K562 (cell line): Measurements from ENCODE around the gene UNC45A. TPM values are rescaled to one million over a fixed set of nuclear protein-coding genes. Genes with fewer than 3 reads are reported as not detected.

Source experiments
- ATAC-seq: fragments of 200-7000 bp; cut with Tn5 transposase; 3 replicates; pipeline ENCODE4 v1.9.1; 2020; ENCODE audit warnings: moderate library complexity
- BruUV-seq: library from RNA; stranded (reverse); fragments of 400-500 nt; replicated peaks from 2 replicates; lab custom pipeline; 2021; lab: Mats Ljungman, UMichigan
- CTCF ChIA-PET: fragments of 300-600 bp; formaldehyde crosslinking; extraction: SDS; loops from one replicate; lab custom pipeline; 2021; ENCODE audit warnings: low intra/inter-chr PET ratio; lab: Yijun Ruan, JAX
- POLR2A ChIA-PET: fragments of 300-600, 350-650 bp; sonication (Branson Sonifier 250); formaldehyde crosslinking; extraction: SDS; loops from one replicate; lab custom pipeline; 2021; ENCODE audit warnings: antibody characterized with exemption, inconsistent platforms; lab: Yijun Ruan, JAX
- DNase-seq, 4 experiments: peaks; one replicate each; pipeline versions ENCODE4 v3.0.0 to v3.0.0-alpha.2; 2011 to 2018; ENCODE audit warnings: low spot score in 3 of 4, mixed read lengths in 3 of 4; ENCODE audit errors: extremely low read depth in 1 of 4
- FAIRE-seq: peaks from 2 replicates; lab custom pipeline; 2011; peaks lifted over from hg19 to GRCh38; lab: Jason Lieb, UNC
- H2AFZ ChIP-seq: 2 replicates; pipeline ENCODE4 v1.6.0; 2011; ENCODE audit warnings: low read depth, low read length, control low read depth, inconsistent platforms
- H3K27ac ChIP-seq: fragments of 200-600 bp; 3 replicates; pipeline ENCODE4 v1.8.0; 2011; ENCODE audit warnings: low read depth, mild to moderate bottlenecking, control low read depth, inconsistent platforms, low read length, moderate library complexity, mixed read lengths; ENCODE audit errors: extremely low read depth
- H3K27me3 ChIP-seq, 2 experiments: fragments of 300-600 bp in 1 of 2; 2 replicates in 1 of 2; 3 replicates in 1 of 2; pipeline versions ENCODE4 v1.6.0 to v1.8.0; 2011; ENCODE audit warnings: inconsistent platforms in 2 of 2, low read length in 2 of 2, mild to moderate bottlenecking in 1 of 2, mixed read lengths in 1 of 2, moderate library complexity in 1 of 2; ENCODE audit not compliant: control insufficient read depth in 2 of 2, insufficient read depth in 2 of 2
- H3K36me3 ChIP-seq: fragments of 300-600 bp; 3 replicates; pipeline ENCODE4 v1.8.0; 2011; ENCODE audit warnings: mild to moderate bottlenecking, low read length, inconsistent platforms; ENCODE audit not compliant: control insufficient read depth, insufficient read depth
- H3K4me1 ChIP-seq, 2 experiments: fragments of 200-600 bp in 1 of 2; replicated peaks in 1 of 2; 2 replicates in 1 of 2; 3 replicates in 1 of 2; pipeline versions ENCODE4 v1.5.1 to v1.8.0; 2011; ENCODE audit warnings: inconsistent platforms in 2 of 2, low read length in 2 of 2, mild to moderate bottlenecking in 1 of 2, mixed read lengths in 1 of 2, moderate library complexity in 1 of 2; ENCODE audit not compliant: control insufficient read depth in 2 of 2, insufficient read depth in 2 of 2
- H3K4me2 ChIP-seq: 2 replicates; pipeline ENCODE4 v1.6.1; 2011; ENCODE audit warnings: low read length, control low read depth, inconsistent platforms, mixed read lengths; ENCODE audit not compliant: insufficient read depth
- H3K4me3 ChIP-seq: fragments of 200-600 bp; sonication (generic), shearing (Covaris generic); 2 replicates; pipeline ENCODE4 v1.5.1; 2016; ENCODE audit warnings: control low read depth, inconsistent platforms
- H3K79me2 ChIP-seq: fragments of 200-600 bp; 3 replicates; pipeline ENCODE4 v1.8.0; 2011; ENCODE audit warnings: low read length, inconsistent platforms; ENCODE audit not compliant: control insufficient read depth, insufficient read depth
- H3K9ac ChIP-seq, 2 experiments: 2 replicates each; pipeline versions ENCODE4 v1.6.0 to v1.6.1; 2011; ENCODE audit warnings: low read depth in 2 of 2, low read length in 2 of 2, control low read depth in 1 of 2, inconsistent platforms in 1 of 2, mild to moderate bottlenecking in 1 of 2, mixed read lengths in 1 of 2; ENCODE audit not compliant: insufficient read depth in 1 of 2
- H3K9me1 ChIP-seq: one replicate; pipeline ENCODE4 v1.6.0; 2011; ENCODE audit warnings: inconsistent platforms, mild to moderate bottlenecking, low read length, moderate library complexity; ENCODE audit not compliant: control insufficient read depth, insufficient read depth
- H3K9me3 ChIP-seq: replicated peaks from 2 replicates; pipeline ENCODE4 v1.5.1; 2011; ENCODE audit warnings: low read depth, low read length, inconsistent platforms; ENCODE audit not compliant: control insufficient read depth, insufficient read depth
- H4K20me1 ChIP-seq: replicated peaks from 2 replicates; pipeline ENCODE4 v1.6.1; 2011; ENCODE audit warnings: low read length, inconsistent platforms, mixed read lengths; ENCODE audit not compliant: control insufficient read depth, insufficient read depth
- CBFA2T2 ChIP-seq: fragments of 450-650 bp; conservative IDR thresholded peaks from 2 replicates; pipeline ENCODE4 v1.6.1; 2017; ENCODE audit warnings: mild to moderate bottlenecking
- CXXC5 ChIP-seq: fragments of 250-450 bp; sonication (Bioruptor Pico); IDR thresholded peaks from 2 replicates; pipeline ENCODE4 v1.8.0; 2022; ENCODE audit warnings: inconsistent platforms, mild to moderate bottlenecking, moderate library complexity
- FOXA3 ChIP-seq, 2 experiments: fragments of 450-650 bp in 1 of 2; sonication (generic) in 1 of 2; formaldehyde crosslinking; IDR thresholded peaks in 1 of 2; conservative IDR thresholded peaks in 1 of 2; 2 replicates each; pipeline versions ENCODE4 v1.4.0 to v1.8.0; 2020 to 2022; ENCODE audit warnings: mild to moderate bottlenecking in 2 of 2, missing genetic modification reagents in 1 of 2
- NFE2 ChIP-seq: IDR thresholded peaks from 2 replicates; pipeline ENCODE4 v1.6.1; 2014; ENCODE audit warnings: antibody characterized with exemption, low read depth
- PRPF4 ChIP-seq: fragments of 200-400 bp; formaldehyde crosslinking; IDR thresholded peaks from one replicate; pipeline ENCODE4 v1.6.1; 2017; ENCODE audit warnings: low read length, low read depth, mild to moderate bottlenecking; ENCODE audit not compliant: insufficient read depth, poor library complexity, severe bottlenecking
- TARDBP ChIP-seq: fragments of 450-650 bp; IDR thresholded peaks from 2 replicates; pipeline ENCODE4 v1.6.1; 2016
- TEAD4 ChIP-seq, 2 experiments: sonication (generic) in 1 of 2; formaldehyde crosslinking in 1 of 2; IDR thresholded peaks; 2 replicates each; pipeline versions ENCODE4 v1.6.1 to v1.8.0; 2012 to 2022; ENCODE audit warnings: borderline replicate concordance in 1 of 2, inconsistent platforms in 1 of 2, low read length in 1 of 2, mild to moderate bottlenecking in 1 of 2, missing genetic modification reagents in 1 of 2
- ZNF766 ChIP-seq: fragments of 200-800 bp; sonication (Bioruptor generic); conservative IDR thresholded peaks from 2 replicates; pipeline ENCODE4 v1.6.1; 2016; ENCODE audit warnings: missing genetic modification characterization, missing compliant biosample characterization
- ZNF780A ChIP-seq: fragments of 250-450 bp; sonication (Bioruptor Pico); IDR thresholded peaks from 2 replicates; pipeline ENCODE4 v1.5.0; 2021; ENCODE audit warnings: mild to moderate bottlenecking
- WGBS: fragments of 100-300 bp; shearing (Covaris generic); methylation state at CpG from one replicate; pipeline ENCODE4 v1.1.6; 2016; ENCODE audit warnings: low coverage, mixed read lengths; ENCODE audit not compliant: insufficient coverage; ENCODE audit errors: missing lambda C conversion rate; 5-methylcytosine and 5-hydroxymethylcytosine counted together
- in situ Hi-C: fragments of 300-500 bp; cut with MboI; formaldehyde crosslinking; loops from 4 replicates; pipeline ENCODE4 v1.15.0; 2018; ENCODE audit warnings: inconsistent platforms, mixed read lengths
- intact Hi-C: fragments of 100-400 bp; cut with micrococcal nuclease; formaldehyde crosslinking; loops from 2 replicates; pipeline ENCODE4 v1.14.2; 2022
- polyA plus RNA-seq, 8 experiments: library from polyadenylated mRNA; depleted of rRNA in 4 of 8; stranded (reverse) in 5 of 8; unstranded in 3 of 8; fragments of >200 nt; fragmentation: Nextera tagmentation in 2 of 8; fragmentation: Illumina TruSeq in 1 of 8; extraction: Ambion mirVana in 2 of 8; extraction: Trizol in 1 of 8; gene quantifications; 2 replicates each; pipeline versions ENCODE4 v1.2.1 to v1.2.3, GENCODE V29; 2011 to 2014; ENCODE audit warnings: inconsistent platforms in 1 of 8, missing spikeins in 1 of 8
- total RNA-seq, 7 experiments: library from RNA; depleted of rRNA in 6 of 7; stranded (reverse); fragments of >200 nt in 6 of 7; fragmentation: Illumina TruSeq in 2 of 7; extraction: Trizol in 2 of 7; gene quantifications; 2 replicates each; pipeline versions ENCODE4 v1.2.1 to v1.2.3, GENCODE V29; 2011 to 2021; ENCODE audit warnings: low replicate concordance in 1 of 7
- TF ChIP-seq, protein P1 (sequence below): sonication (generic); formaldehyde crosslinking; IDR thresholded peaks from 2 replicates; pipeline ENCODE4 v1.8.0; 2023; ENCODE audit warnings: mild to moderate bottlenecking, missing genetic modification reagents

UNC45A gene
- total and polyA plus RNA-seq, 9 of the 15 experiments (the other 6 are each of a cell fraction or from before 2014, with no cell fraction given): 22.4 to 79.3 (median 43.7) TPM

DNA sequence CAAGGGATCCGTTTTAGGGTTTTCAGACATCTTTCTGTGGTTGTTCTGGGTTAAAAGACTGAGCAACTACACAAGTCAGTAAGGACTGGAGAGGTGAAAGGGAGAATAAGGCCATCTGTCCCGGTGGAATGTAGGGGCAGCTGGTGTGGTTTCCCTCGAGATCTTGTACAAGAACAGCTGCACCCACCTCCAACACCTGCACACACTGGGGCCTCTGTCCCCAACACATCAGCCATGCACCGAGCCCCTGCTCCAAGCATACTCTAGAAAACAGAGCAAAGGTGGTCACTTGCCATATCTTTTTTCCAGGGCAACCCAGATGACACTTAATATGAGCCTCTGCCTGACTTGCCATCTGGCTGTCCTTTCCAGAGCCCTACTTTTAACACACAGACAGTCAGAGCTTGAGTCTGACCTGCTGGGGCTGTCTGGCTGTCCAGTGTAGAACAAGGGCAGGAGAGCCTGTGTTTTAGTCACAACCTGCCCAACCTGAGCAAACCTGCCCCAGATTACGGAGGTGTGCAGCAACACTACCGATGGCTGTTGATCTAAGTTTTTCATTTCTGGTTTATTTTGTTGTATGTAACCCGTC, 19.8 kb upstream of the UNC45A start:
- H3K4me1 ChIP-seq: peaks cover 17 to 41% of the 10 kb centered on the region in 2 experiments
- DNase-seq (no peak), ATAC-seq (peak; percentile 18), FAIRE-seq (no peak)
- intact Hi-C loops (no loop called here), in situ Hi-C loops (no loop called here)
- no peak overlapping the region for H3K4me3 ChIP-seq
- no peaks in the 10 kb centered on the region for H3K9me1 ChIP-seq
- no peaks in the 10 kb centered on the region for H4K20me1 ChIP-seq
- ChIA-PET CTCF (interaction anchor here (0.6 kb wide), 2 partner anchors 11 to 629 kb away, joined by 3 to 5 read pairs; no protein-coding TSS in a partner anchor), POLR2A (interaction anchor here (0.6 to 4.7 kb wide), 6 partner anchors 8 to 764 kb away, joined by 3 to 54 read pairs (median 6); partner anchors contain the start of gene MAN2A2)
- peak overlapping the region; percentile 80 for H3K27ac ChIP-seq
- 0 out of 2 replicates have a peak, but pooled peaks have one; percentile 20 for TF ChIP-seq CBFA2T2
- peak in 1 of 2 experiments; percentile 11; a peak in 1 of 4 replicates for TF ChIP-seq FOXA3 (CRISPR knock-in tag; conservative IDR thresholded peaks at IDR 0.05 in 1 of 2, IDR thresholded peaks at IDR 0.05 in 1 of 2)
- TF ChIP-seq ZNF780A (CRISPR knock-in tag): no peak
- TF ChIP-seq CXXC5 (CRISPR knock-in tag): no peak
- TF ChIP-seq TARDBP: no peak
- TF ChIP-seq NFE2: no peak
- no peak for TF ChIP-seq TEAD4 (IDR thresholded peaks at IDR 0.05; ENCODE audit: low read length)
- 0 out of 2 replicates have a peak, but pooled peaks have one; percentile 34 for TF ChIP-seq TEAD4 (CRISPR knock-in tag; IDR thresholded peaks at IDR 0.05; ENCODE audit: borderline replicate concordance)
- no peak for TF ChIP-seq PRPF4
- TF ChIP-seq ZNF766 (CRISPR knock-in tag): 0 out of 2 replicates have a peak, but pooled peaks have one; percentile 6
- TF ChIP-seq, protein P1, sequence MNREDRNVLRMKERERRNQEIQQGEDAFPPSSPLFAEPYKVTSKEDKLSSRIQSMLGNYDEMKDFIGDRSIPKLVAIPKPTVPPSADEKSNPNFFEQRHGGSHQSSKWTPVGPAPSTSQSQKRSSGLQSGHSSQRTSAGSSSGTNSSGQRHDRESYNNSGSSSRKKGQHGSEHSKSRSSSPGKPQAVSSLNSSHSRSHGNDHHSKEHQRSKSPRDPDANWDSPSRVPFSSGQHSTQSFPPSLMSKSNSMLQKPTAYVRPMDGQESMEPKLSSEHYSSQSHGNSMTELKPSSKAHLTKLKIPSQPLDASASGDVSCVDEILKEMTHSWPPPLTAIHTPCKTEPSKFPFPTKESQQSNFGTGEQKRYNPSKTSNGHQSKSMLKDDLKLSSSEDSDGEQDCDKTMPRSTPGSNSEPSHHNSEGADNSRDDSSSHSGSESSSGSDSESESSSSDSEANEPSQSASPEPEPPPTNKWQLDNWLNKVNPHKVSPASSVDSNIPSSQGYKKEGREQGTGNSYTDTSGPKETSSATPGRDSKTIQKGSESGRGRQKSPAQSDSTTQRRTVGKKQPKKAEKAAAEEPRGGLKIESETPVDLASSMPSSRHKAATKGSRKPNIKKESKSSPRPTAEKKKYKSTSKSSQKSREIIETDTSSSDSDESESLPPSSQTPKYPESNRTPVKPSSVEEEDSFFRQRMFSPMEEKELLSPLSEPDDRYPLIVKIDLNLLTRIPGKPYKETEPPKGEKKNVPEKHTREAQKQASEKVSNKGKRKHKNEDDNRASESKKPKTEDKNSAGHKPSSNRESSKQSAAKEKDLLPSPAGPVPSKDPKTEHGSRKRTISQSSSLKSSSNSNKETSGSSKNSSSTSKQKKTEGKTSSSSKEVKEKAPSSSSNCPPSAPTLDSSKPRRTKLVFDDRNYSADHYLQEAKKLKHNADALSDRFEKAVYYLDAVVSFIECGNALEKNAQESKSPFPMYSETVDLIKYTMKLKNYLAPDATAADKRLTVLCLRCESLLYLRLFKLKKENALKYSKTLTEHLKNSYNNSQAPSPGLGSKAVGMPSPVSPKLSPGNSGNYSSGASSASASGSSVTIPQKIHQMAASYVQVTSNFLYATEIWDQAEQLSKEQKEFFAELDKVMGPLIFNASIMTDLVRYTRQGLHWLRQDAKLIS: peak; percentile 37; the same call in 1 of the 2 replicates
- peaks cover 100% of the 10 kb centered on the region for H3K36me3 ChIP-seq
- peaks cover 6% of the 10 kb centered on the region; the same call in 2 of the 3 replicates for H3K79me2 ChIP-seq
- WGBS: 41% methylated on average over 7 of the region's 7 CpGs
- H3K9me3 ChIP-seq: no peaks in the 10 kb centered on the region
- H3K9ac ChIP-seq: peak overlapping the region; percentile 13 to 32; a peak in 1 of 4 replicates
- no TSS peak for BruUV-seq
- H3K4me2 ChIP-seq: peak overlapping the region; percentile 15; the same call in 1 of the 2 replicates
- H2AFZ ChIP-seq: no peak overlapping the region
- H3K27me3 ChIP-seq: no peaks in the 10 kb centered on the region
